ENCODE measurements around the gene EDC3.
"Not testable (repeated sequence)": the region's sequence is repeated elsewhere in the genome, so short reads cannot be mapped to it uniquely, and the experiment has no call there.

The EDC3 gene

DNA sequence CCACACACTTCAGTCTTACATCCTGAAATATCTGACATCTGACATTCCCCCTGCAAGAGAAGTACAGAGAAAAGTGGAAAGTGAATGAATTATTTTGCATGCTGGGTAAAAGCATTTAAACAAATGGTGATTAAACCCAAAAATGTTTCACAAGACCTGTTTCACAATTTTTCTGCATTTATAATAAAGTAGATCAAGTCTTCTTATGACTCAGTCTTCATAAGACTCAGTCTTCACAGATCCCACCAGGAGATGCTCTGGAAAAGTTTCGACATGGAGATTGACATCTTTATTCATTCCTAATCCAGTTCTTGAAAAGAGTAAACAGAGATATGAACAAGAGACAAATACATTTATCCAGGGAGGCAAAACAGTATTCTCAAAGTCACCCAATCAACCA, 13.2 kb upstream of the EDC3 start:
- no peak for DNase-seq

DNA sequence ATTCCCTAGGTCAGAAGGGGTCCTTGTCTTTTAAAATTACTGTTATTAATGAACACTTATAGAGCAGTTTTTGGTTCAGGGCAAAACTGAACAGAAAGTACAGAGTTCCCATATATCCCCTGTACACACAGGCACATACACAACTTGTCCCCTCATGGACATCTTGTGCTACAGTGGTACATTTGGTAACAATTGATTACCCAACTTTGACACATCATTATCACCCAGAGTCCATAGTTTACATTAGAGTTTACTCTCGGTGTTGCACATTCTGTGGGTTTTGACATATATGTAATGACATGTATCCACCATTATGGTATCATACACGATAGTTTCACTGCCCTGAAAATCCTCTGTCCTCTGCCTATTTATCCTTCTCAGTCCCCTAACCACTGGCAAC, 984 bp upstream of the EDC3 start:
- no peak for DNase-seq

DNA sequence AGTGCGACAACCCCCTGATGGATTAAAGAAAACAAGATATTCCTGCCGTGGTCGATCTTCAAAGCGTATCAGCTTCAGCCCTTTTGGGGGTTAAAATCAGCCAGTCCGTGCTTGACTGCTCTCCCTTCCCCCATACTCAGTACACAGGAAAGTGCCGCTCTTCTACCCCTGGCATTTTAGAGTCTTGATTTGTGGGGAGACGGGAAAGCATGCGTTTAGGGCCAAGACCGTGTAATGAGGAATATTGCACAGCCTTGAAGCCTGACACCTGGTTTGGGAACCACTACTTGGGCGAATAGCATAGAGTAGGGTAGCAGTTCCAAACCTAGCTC, 540 bp upstream of the EDC3 start:
- no peak for DNase-seq

DNA sequence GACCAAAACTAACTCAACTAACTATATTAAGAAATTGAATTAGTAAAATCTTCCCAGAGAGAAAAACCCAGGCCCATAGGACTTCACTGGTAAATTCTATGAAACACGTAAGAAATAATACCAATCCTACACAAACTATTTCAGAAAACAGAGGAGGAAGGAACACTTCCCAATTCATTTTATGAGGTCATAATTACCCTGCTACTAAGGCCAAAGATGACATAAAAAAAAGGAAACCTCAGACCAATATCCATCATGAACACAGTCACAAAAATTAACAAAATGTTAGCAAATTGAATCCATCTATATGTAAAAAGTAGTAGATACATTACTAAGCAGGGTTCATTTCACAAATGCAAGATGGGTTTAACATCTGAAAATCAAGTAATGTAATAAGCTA, 3.5 kb downstream of the EDC3 start:
- no peak for DNase-seq

DNA sequence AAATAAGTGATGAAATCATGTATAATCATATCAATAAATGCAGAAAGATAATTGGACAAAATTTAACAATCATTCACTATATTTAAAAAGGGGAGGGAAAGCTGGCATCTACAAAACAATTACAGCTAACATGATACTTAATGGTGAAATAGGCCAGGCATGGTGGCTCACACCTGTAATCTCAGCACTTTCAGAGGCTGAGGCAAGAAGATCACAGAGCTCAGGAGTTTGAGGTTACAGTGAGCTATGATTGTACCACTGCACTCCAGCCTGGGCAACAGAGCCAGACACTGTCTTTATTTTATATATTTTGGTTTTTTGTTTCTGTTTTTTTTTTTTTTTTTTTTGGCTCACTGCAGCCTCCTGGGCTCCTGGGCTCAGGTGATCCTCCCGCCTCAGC, 12.1 kb downstream of the EDC3 start:
- DNase-seq: peak; percentile 17

DNA sequence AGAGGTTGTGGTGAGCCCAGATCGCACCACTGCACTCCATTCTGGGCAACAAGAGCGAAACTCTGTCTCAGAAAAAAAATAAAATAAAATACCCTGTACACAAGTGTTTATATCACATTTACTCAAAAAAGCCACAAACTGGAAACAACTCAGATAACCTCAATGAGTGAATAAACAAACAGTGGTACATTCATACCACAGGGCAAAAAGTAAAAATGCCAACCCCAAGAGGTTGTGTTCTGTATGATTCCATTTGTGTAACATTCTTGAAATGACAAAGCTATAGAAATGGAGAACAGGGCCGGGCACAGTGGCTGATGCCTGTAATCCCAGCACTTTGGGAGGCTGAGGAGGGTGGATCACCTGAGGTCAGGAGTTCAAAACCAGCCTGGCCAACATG, 12.9 kb downstream of the EDC3 start:
- DNase-seq: peak; percentile 65

DNA sequence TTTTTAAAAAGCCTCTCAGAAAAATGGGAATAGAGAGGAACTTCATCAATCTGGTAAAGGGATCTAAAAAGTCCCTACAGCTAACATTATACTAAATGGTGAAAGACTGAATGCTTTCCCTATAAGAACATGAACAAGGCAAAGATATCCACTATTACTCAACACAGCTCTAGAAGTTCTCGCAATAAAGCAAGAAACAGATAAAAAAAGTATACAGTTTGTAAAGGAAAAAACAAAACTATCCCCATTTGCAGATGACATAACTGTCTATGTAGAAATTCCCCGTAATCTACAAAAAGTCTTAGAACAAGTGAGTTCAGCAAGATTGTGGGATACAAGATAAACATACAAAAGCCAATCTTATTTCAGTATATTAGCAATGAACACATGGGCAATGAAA, 15.4 kb downstream of the EDC3 start:
- DNase-seq: no peak

DNA sequence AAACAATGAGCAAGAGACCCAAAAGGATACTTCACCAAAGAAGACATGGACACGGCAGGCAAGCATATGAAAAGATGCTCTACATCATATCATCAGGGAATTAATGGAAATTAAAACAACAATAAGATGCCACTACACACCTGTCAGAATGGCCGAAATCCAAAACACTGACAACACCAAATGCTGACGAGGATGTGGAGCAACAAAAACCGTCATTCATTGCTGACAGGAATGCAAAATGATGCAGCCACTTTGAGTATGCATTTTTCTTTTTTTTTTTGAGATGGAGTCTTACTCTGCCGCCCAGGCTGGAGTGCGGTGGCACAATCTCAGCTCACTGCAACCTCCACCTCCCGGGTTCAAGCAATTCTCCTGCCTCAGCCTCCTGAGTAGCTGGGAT, 19.0 kb downstream of the EDC3 start:
- DNase-seq: no peak

DNA sequence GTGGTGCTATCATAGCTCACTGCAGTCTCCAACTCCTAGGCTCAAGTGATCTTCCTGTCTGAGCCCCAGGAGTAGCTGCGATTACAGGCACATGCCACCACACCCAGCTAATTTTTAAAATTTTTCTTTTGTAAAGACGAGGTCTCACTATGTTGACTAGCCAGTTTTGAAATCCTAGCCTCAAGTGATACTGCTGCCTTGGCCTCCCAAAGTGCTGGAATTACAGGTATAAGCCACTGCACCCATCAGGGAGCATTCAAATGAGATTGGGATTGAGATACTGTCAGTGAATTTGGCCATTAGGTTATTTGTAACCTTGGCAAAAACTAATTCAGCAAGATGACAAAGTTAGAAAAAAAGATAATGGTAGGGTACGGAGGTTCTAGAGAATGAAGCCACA, 21.7 kb downstream of the EDC3 start:
- DNase-seq: no peak

DNA sequence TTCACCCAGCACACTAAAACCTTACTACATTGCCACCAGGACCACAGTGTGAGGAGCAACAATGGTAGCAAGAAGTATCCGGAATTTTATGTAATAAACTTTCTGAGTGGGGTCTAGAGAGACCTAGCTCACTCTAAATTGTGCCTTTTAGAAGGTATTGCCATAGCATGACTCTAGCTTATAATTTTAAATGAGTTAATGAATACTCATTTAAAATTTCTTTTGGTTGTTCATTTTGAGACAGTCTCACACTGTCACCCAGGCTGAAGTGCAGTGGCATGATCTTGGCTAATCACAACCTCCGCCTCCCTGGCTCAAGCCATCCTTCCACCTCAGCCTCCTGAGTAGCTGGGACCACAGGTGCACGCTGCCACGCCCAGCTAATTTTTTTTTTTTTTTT, 26.2 kb downstream of the EDC3 start:
- no peak for DNase-seq

DNA sequence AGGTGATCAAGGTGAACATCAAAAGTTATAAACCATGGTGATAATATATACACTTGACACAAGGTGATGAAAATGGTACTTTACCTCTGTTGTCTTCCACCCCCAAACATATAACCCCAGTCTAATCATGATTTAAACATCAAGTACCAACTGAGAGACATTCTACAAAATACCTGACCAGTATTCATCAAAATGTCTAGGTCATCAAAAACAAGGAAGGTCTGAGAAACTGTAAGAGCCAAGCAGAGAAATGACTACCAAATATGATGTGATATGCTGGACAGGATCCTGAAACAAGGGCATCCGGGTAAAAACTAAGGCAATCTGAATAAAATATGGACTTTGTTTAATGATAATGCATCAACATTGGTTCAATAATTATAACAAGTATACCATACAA, 27.8 kb downstream of the EDC3 start:
- no peak for DNase-seq

DNA sequence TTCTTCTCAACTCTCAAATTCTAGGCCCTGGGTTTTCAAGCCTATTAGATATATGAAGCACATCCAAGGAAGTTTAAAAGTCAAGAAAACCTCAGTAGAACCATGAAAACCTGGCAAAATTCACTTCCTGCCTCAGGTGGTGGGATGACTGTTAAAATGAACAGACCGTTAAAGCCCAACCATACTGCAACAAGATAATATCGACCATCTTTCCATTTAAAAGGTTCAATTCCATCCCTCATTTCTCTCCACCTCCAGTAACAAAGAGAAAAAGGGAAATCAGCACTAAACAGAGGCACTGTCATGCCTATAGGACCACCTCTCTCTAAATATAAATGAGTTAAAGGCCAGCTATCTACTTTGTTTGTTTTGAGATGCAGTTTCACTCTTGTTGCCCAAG, 31.2 kb downstream of the EDC3 start:
- DNase-seq: no peak

DNA sequence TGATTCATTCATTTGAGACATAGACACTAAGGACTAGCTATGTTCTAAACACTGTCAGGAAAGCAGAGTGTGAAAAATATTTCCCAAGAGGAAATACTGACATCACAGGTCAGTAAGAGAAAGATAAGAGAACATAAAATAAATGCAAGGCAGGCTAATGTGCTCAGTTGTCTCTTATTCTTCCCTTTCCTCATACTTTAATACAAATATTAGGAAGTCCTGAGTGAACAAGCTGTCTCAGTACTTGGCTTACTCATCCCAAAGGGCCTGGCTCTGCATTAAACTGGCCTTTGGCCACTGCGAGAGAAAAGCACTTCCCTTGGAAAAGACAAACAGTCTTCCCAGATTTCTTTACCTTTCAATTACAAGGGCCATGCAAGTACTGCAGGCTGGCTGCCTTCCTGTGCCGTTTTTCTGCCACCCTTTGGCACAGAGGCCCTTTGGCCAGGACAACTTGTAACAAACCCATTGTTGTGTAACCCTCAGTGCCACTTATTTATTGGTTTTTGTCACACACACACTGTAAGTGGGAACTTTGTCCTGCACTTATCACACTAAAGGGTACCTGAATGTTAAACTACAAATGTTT, 31.7 kb downstream of the EDC3 start:
- DNase-seq: no peak

DNA sequence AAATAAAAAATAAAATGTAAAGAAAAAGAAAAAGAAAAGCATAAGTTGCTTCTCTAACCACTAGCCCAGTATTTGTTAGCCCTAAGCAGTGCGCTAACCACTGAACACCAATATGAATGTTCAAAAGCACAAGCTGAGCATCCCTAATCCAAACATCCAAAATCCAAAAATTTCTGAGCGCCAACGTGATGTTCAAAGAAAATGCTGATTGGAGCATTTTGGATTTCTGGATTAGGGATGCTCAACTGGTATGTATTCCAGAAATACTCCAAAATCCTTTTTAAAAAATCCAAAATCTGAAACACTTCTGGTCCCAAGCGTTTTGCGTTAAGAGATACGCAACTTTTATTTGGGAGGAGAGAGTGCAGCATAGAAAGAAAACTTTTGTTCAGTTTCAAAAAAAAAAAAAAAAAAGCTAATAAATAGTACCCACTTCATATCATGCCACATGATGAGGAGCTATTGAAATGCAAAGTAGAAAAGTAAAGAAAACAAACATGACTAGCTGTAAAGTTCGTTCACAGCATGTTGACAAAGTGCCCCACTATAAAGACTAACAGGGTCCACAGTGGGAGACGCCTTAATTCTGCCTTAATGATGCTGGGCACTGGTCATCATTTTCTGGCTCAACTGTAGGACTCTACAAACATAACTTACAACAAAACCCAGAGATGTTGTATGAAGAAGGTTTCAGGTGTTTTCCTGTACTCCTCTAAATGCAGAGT, 32.4 kb downstream of the EDC3 start:
- no peak for DNase-seq

DNA sequence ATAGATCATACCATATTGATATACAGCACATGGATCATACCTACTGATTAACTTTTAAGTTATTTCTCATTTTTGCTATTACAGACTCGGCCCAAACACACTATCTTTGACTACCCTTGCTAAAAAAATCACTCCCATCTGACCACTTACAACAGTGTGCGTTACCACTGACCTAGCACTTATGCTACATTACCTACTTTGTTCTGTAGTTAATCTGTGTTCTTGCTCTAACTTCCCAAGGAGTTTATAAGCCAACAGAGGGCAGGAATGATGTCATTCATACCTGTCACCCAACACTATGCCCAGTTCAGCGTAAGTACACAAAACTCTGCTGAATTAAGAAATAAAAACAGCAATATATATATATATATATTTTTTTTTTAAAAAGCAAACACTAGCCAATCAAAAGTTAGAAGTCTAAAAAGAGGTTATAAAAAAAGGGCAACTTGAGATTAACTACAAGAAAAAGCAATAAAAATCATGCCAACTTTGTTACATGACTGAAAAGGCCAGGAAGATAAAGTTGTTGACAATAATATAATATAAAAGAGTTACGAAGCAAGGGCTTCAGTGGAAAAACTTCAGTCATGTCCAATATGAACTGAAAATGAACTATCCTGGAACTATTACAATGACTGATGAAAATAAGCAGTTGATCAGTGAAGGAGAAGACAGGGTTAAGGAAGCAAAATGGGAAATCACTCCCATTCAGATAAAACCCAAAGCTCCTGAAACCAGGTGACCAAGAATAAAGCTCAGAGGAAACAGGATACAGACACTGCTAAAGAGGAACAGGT, 33.6 kb downstream of the EDC3 start:
- DNase-seq: no peak

DNA sequence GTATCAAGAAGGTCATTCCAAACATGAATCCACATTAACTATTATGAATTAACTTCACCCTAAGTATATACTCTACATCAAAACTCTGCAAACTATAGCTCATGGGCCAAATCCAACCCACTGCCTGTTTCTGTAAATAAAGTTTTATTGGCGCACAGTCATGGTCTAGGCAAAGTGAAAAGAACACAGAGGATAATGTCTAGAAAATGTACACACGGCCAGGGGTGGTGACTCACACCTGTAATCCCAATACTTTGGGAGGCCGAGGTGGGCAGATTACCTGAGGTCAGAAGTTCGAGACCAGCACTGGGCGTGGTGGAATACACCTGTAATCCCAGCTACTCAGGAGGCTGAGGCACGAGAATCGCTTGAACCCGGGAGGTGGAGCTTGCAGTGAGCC, 34.5 kb downstream of the EDC3 start:
- not testable (repeated sequence) for DNase-seq

DNA sequence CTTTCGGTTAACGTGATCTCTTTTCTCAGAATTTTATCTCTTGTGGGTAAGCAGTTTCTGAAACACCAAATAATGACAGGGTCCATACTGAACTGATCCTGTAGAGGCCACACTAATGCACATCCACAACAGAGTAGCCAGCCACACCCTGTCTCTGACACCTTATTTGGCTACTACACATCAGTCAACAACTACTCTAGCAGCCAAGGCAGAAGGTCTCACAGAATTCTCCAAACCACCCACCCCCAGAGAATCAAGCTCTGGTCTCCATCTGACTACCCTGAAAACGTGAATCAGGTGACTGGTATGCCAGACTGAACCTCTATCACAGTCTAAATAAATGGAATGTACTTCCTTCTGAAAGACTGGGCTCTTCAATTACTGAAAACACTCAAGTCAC, 38.0 kb downstream of the EDC3 start:
- DNase-seq: no peak

DNA sequence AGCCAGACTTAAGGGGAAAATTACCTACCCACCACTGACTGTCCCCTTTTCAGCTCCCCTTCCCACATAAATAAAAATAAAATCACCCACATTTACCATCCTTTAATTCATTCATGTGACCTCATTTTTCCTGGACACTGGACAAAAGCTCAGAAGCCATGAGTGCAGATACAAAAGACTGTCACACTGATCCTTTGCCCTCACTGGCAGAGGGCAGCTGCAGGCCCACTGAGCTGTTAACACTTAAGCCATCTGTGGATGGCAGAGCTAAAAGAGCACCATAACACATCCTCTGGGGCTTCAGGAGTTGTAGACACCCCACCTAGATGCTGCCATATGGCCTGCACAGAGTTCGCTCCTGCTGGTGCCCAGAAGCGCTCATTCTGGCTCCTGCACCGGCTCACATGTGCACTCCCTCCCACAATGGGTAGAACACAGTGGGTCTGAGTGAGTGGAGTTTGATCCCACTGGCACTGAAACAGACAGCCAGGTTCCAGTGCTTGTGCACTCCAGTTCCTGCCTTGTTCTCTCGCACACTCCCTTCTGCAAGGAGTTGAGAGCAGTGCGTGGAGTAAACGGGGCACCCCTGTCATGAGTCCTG, 38.8 kb downstream of the EDC3 start:
- DNase-seq: no peak

DNA sequence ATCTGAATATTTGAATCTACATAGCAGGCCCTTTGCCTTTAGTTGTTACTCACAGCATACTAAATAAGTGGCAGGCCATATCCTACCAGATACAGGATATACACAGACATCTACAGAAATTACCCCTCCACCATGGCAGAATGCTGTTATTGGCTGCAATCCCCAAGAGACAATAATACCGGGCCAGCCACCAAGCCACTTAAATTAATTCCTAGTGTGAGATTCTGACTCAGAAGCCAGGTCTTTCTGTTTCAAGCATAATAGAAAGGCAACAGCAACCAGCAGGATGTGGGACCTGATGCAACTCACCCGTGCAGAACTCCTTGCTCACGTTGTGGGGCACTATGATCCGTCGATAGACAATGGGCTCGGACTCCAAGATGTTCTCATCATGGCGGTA, 40.4 kb downstream of the EDC3 start:
- peak; percentile 79 for DNase-seq

DNA sequence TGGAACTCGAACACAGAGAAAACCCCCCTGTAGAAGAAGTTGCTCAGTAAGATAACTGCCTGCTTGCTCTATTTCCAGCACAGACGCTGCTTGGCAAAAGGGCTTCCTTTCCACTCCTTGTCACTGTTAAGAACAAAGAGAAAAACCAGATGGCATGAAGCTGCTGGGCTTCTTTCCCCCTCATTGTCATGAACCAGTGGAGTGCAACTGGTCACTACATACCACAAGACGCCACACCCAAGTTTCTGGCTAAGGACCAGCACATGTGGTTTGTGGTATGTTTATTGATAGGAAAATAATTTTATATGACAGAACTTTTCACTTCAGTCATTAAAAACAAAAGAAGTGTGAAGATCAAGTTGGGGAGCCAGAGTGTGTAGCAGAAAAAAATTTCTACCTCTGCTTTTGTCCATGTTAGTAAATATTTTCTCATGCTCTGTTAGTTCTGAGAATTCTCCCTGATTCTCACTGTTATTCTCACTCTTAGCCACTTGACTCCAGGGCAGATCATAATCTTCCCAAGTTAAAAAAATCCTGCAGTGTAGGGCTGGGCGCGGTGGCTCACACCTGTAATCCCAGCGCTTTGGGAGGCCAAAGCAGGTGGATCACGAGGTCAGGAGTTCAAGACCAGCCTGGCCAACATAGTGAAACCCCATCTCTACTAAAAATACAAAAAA, 42.3 kb downstream of the EDC3 start:
- no peak for DNase-seq

DNA sequence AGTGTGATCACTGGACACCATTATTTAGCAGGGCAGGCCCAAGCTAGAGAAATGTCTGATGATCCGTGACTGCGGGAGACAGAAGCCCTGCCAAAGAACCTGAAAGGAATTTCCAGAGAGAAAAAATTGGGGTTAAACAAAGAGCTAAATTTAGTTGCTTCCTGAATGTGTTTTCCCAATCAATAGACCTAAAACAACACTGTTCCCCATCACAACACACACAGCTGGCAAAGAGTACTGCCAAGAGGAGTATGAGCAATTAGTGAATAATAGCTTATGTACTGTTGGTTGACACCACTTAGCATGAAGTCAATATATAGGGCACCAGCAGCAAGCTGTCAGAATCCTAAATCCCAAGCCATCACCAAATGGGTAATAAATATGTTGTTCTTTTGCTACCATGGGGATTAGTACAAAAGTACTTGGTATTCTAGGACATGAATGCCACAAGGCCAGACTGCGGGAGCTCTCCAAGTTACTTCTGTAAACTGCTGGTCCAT, 44.5 kb downstream of the EDC3 start:
- DNase-seq: no peak

DNA sequence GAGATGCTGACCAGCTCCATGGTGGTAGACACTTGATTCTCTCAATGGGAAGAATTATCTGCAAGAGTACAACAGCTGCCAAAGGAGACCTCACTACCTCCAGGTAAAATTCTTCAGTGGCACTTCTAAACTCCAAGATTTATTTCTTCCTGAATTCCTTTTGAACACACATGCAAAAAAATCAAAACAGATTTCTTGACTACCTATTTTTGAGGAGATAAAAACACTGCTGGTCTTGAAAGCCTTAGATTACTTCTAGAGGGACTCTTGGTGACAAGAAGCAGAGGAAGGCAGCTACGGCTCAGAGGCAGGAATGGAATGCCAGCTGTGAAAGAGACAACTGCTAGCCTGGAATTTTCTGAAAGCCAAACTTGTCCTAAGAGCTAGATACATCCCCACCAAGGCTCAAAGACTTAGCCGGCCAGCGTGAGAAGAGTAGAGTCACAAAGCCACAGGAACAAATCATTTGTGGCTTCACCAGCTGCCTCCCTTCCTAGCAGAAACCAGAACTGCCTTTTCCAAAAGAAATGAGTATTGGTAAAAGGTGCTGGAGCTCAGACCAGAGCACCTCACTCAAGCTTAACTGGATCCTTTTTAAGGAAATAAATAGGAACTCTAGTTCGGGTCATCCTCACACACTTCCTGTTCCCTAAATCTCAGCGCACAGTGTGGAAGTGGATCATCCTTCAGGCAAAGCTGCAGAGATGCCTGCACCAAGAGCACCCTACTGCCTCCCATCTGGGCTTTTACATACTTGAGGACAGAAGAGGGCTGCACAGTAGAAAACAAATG, 47.6 kb downstream of the EDC3 start:
- DNase-seq: no peak
